Epithelial cell of umbilical artery (primary cell): ENCODE measurements around the gene PRELID2. TPM values are rescaled to one million over a fixed set of nuclear protein-coding genes. Genes with fewer than 3 reads are reported as not detected.

Experiments
- total RNA-seq: library from RNA; depleted of rRNA; stranded (reverse); fragments of >200 nt; gene quantifications from 2 replicates; pipeline ENCODE4 v1.2.3, GENCODE V29; 2014

PRELID2 gene
- 25.0 and 39.8 TPM in 2 replicates for total RNA-seq

DNA sequence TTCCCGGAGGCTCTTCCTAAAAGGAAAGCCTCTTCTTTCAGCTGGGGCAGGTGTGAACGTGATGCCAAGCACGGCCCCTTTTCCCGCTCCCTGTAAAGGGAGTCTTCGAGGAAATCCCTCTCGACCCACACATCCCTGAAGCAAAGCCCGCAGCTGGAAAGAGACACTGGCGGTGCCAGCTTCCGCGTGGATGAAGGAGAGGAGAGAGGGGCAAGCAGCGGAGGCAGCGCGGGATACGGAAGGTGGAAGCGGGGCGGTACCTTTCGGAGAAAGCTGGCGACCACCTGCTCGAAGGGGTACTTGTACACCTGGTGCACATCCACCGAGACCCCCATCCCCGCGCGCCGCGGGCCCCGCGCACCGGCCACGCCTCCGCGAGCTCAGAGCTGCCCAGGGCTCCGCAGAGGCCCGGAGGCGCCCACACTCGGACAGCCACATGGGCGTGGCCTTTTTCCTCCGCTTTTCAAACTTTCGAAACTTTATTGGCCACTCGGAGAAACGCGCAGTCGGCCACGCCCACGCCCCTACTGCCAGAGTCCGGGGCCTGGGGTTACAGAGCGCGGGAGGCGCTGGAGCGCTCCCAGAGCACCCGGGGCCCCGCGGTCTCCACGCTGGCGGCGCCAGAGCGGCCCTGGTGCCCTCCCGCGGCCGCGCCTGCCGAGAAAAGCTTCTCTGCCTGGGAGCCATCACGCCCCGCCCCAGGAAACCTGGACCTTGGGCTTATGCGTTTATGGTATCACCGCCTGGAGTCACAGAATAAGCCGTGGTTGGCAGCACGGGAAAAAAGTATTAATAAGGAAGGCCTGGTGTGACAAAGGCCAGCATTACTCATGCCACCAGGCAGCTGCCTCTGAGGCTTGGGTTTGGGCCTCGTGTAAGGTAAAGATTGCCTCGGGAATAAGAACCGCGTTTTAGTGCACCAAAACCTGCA, at the start of gene PRELID2:
TSS of gene PRELID2 (minus strand) at position 426 of the 931 bp plus-strand sequence. CDS start at position 335, 91 bp downstream.

DNA sequence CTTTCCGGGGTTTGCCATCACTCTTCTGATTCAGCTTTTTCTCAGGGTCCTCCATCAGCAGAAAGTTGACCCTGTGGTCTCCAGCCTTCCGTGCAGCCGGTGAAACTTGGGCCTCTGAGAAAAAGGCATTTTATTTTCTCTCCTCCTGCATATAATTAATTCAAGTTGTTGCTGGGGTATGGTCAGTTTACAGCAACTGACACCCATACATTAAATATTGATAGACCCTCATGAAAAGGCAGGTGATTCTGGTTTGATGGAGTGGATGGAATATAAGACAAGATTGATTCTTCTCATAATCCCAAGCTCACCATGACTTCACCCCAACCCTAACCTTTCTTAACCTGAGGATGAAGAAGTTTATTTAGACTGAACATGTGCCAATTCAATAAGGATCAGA, 37.8 kb upstream of the PRELID2 start, which contains the start of gene GRXCR2:
TSS of gene GRXCR2 (minus strand) at position 101 of the 400 bp plus-strand sequence. CDS start at position 55, 46 bp downstream.

Other genes starting within 250 kb of the PRELID2 start
- gene GRXCR2, start 37.7 kb upstream of the PRELID2 start, total RNA-seq = not detected in 2 replicates
- gene SH3RF2, start 101.2 kb upstream of the PRELID2 start, total RNA-seq = 2.6 and 3.6 TPM in 2 replicates